ENCODE measurements around the gene ABCD3. TPM values are rescaled to one million over a fixed set of nuclear protein-coding genes. Genes with fewer than 3 reads are reported as not detected.

ABCD3 gene
- total and polyA plus RNA-seq, 2 donors (not counting 1 experiment from before 2014, with no cell fraction given), result 26.4 to 34.0 TPM

DNA sequence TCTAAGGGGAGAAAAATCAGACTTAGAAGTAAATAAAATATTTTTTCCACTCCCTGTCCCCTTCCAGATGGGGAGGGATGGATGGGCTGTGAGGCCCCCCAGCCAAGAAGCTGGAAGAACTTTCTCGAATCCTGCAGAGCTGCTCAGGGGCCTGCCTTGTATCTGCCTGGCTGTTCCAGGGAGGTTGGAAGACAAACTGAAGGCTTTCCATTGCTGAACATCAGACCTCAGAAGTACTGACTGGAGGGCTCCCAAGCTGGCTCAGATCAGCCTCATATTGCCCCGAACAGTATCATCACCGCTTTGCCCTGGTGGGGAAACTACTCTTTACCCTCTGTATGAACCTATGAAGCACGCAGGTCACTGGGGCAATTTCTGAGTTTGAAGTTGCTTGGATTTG, 135.7 kb downstream of the ABCD3 start:
- DNase-seq (ENCODE audit: low read depth in 2 of 2), result no peak
- Histone ChIP-seq H3K4me2 (ENCODE audit: extremely low read depth, insufficient read depth, low read length) (no peak overlapping the region), H3K4me3 (replicated peaks in 1 of 4; ENCODE audit: control extremely low read depth in 1 of 4, insufficient read depth in 1 of 4, low read depth in 3 of 4, low read length in 4 of 4) (no peak overlapping the region), H3K9ac (ENCODE audit: insufficient read depth, low read length) (no peak overlapping the region), H3K79me2 (ENCODE audit: control insufficient read depth, insufficient read depth, low read length) (no peaks in the 10 kb centered on the region), H3K27ac (ENCODE audit: insufficient read depth, low read length) (no peak overlapping the region), H3K4me1 (ENCODE audit: control insufficient read depth, extremely low read depth, insufficient read depth, low read length) (no peaks in the 10 kb centered on the region), H4K20me1 (ENCODE audit: control insufficient read depth, extremely low read depth, insufficient read depth, low read length) (no peaks in the 10 kb centered on the region), H2AFZ (ENCODE audit: low read length) (no peak overlapping the region), H3K9me3 (ENCODE audit: control insufficient read depth, insufficient read depth, low read depth, low read length) (no peaks in the 10 kb centered on the region), H3K36me3 (ENCODE audit: control insufficient read depth, insufficient read depth, low read length) (no peaks in the 10 kb centered on the region), H3K27me3 (ENCODE audit: control insufficient read depth, insufficient read depth, low read length) (no peaks in the 10 kb centered on the region)
- TF ChIP-seq, protein P1, sequence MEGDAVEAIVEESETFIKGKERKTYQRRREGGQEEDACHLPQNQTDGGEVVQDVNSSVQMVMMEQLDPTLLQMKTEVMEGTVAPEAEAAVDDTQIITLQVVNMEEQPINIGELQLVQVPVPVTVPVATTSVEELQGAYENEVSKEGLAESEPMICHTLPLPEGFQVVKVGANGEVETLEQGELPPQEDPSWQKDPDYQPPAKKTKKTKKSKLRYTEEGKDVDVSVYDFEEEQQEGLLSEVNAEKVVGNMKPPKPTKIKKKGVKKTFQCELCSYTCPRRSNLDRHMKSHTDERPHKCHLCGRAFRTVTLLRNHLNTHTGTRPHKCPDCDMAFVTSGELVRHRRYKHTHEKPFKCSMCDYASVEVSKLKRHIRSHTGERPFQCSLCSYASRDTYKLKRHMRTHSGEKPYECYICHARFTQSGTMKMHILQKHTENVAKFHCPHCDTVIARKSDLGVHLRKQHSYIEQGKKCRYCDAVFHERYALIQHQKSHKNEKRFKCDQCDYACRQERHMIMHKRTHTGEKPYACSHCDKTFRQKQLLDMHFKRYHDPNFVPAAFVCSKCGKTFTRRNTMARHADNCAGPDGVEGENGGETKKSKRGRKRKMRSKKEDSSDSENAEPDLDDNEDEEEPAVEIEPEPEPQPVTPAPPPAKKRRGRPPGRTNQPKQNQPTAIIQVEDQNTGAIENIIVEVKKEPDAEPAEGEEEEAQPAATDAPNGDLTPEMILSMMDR (conservative IDR thresholded peaks at IDR 0.05 in 1 of 2, IDR thresholded peaks at IDR 0.05 in 1 of 2; ENCODE audit: low read depth in 1 of 2, low read length in 2 of 2), result no peak
- TF ChIP-seq EZH2 (IDR thresholded peaks at IDR 0.05; ENCODE audit: low read length, missing control alignments), result no peak

DNA sequence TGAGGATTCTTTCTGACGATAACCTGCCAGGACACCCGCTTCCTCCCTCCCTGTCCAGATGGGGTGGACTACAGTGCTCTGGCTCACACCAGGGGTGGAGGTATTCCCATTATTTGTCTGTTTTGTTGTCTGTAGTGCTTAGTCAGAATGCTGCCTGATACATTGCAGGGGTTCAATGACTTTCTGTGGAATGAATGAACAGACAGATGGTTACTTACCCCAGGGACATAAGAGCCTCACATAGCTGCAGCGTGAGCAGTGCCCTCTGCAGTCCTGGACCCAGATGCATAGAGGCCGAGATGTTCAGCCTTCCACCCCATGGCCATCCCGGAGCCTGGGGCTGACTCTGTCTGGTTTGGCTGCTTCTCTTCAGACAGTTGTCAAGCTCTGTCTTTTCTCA, 136.4 kb downstream of the ABCD3 start:
- Histone ChIP-seq H3K27ac (ENCODE audit: insufficient read depth, low read length) (no peak overlapping the region), H3K9ac (ENCODE audit: insufficient read depth, low read length) (no peak overlapping the region), H3K4me1 (ENCODE audit: control insufficient read depth, extremely low read depth, insufficient read depth, low read length) (no peaks in the 10 kb centered on the region), H3K4me3 (replicated peaks in 1 of 4; ENCODE audit: control extremely low read depth in 1 of 4, insufficient read depth in 1 of 4, low read depth in 3 of 4, low read length in 4 of 4) (no peak overlapping the region), H2AFZ (ENCODE audit: low read length) (no peak overlapping the region), H3K4me2 (ENCODE audit: extremely low read depth, insufficient read depth, low read length) (no peak overlapping the region), H3K79me2 (ENCODE audit: control insufficient read depth, insufficient read depth, low read length) (no peaks in the 10 kb centered on the region), H3K9me3 (ENCODE audit: control insufficient read depth, insufficient read depth, low read depth, low read length) (no peaks in the 10 kb centered on the region), H3K27me3 (ENCODE audit: control insufficient read depth, insufficient read depth, low read length) (no peaks in the 10 kb centered on the region), H3K36me3 (ENCODE audit: control insufficient read depth, insufficient read depth, low read length) (no peaks in the 10 kb centered on the region), H4K20me1 (ENCODE audit: control insufficient read depth, extremely low read depth, insufficient read depth, low read length) (no peaks in the 10 kb centered on the region)
- TF ChIP-seq EZH2 (IDR thresholded peaks at IDR 0.05; ENCODE audit: low read length, missing control alignments), result no peak
- TF ChIP-seq, protein P1 (conservative IDR thresholded peaks at IDR 0.05 in 1 of 2, IDR thresholded peaks at IDR 0.05 in 1 of 2; ENCODE audit: low read depth in 1 of 2, low read length in 2 of 2), result no peak
- DNase-seq (ENCODE audit: low read depth in 2 of 2), result no peak

DNA sequence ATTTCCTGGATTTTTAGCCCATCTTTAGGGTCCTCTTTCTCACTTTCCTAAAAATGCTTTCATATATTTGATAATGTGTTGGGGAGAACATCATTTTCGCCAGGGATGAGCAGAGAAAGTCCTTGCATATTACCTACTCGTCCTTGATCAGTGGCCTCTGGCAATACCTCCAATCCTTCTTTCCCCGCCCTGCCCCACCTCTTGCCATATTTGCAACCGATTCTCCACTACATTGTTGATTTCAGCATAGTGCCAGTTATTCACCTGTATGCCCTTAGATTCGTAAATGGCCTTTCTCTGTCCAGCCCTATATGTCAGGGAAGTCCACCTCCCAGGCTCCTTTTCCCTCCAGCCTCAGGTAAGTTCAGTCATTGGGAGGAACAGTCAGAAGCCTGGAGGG, 136.9 kb downstream of the ABCD3 start:
- H3K4me2 ChIP-seq (ENCODE audit: extremely low read depth, insufficient read depth, low read length), result no peak overlapping the region
- H3K27me3 ChIP-seq (ENCODE audit: control insufficient read depth, insufficient read depth, low read length), result no peaks in the 10 kb centered on the region
- no peaks in the 10 kb centered on the region for H3K4me1 ChIP-seq (ENCODE audit: control insufficient read depth, extremely low read depth, insufficient read depth, low read length)
- H3K9ac ChIP-seq (ENCODE audit: insufficient read depth, low read length), result no peak overlapping the region
- H3K27ac ChIP-seq (ENCODE audit: insufficient read depth, low read length), result no peak overlapping the region
- no peaks in the 10 kb centered on the region for H3K9me3 ChIP-seq (ENCODE audit: control insufficient read depth, insufficient read depth, low read depth, low read length)
- H4K20me1 ChIP-seq (ENCODE audit: control insufficient read depth, extremely low read depth, insufficient read depth, low read length), result no peaks in the 10 kb centered on the region
- H3K79me2 ChIP-seq (ENCODE audit: control insufficient read depth, insufficient read depth, low read length), result no peaks in the 10 kb centered on the region
- H2AFZ ChIP-seq (ENCODE audit: low read length), result no peak overlapping the region
- H3K36me3 ChIP-seq (ENCODE audit: control insufficient read depth, insufficient read depth, low read length), result no peaks in the 10 kb centered on the region
- TF ChIP-seq EZH2 (IDR thresholded peaks at IDR 0.05; ENCODE audit: low read length, missing control alignments), result no peak
- TF ChIP-seq, protein P1 (conservative IDR thresholded peaks at IDR 0.05 in 1 of 2, IDR thresholded peaks at IDR 0.05 in 1 of 2; ENCODE audit: low read depth in 1 of 2, low read length in 2 of 2), result no peak
- DNase-seq (ENCODE audit: low read depth in 2 of 2), result no peak
- no peak overlapping the region for H3K4me3 ChIP-seq (replicated peaks in 1 of 4; ENCODE audit: control extremely low read depth in 1 of 4, insufficient read depth in 1 of 4, low read depth in 3 of 4, low read length in 4 of 4)

All from fibroblast of lung (primary cell).